ENCODE measurements around the gene SHISAL2A.

The SHISAL2A gene

DNA sequence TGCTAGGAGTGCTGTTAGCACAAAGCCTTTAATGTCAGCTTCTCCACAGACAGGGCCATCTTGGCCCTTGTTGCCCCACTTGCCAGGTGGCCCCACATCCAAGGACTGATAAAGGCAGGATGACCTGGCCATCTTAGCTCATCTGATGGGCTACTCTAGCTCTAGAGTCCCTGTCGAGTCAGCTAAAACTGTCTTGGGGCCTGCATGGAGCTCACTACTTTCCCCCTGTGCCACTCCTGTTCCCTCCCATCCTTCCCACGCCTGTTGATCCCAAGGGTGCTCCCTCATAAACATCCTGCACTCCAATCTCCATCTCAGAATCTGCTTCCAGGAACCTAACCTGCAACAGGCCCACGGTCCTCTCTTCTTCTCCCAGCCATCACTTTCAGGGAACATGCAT, 31.4 kb upstream of the SHISAL2A start:
- H3K4me3 ChIP-seq (ENCODE audit: low read length), result peak overlapping the region; percentile 43
- no peaks in the 10 kb centered on the region for H3K9me3 ChIP-seq (ENCODE audit: control insufficient read depth, low read length)
- H3K4me1 ChIP-seq (ENCODE audit: control insufficient read depth, insufficient read depth, low read length), result peaks cover 11% of the 10 kb centered on the region
- H3K9ac ChIP-seq (ENCODE audit: low read length), result peak overlapping the region; percentile 66
- no peaks in the 10 kb centered on the region for H3K36me3 ChIP-seq (ENCODE audit: control insufficient read depth, insufficient read depth, low read length)
- peaks cover 22% of the 10 kb centered on the region for H3K27me3 ChIP-seq (ENCODE audit: control insufficient read depth, insufficient read depth, low read length)

DNA sequence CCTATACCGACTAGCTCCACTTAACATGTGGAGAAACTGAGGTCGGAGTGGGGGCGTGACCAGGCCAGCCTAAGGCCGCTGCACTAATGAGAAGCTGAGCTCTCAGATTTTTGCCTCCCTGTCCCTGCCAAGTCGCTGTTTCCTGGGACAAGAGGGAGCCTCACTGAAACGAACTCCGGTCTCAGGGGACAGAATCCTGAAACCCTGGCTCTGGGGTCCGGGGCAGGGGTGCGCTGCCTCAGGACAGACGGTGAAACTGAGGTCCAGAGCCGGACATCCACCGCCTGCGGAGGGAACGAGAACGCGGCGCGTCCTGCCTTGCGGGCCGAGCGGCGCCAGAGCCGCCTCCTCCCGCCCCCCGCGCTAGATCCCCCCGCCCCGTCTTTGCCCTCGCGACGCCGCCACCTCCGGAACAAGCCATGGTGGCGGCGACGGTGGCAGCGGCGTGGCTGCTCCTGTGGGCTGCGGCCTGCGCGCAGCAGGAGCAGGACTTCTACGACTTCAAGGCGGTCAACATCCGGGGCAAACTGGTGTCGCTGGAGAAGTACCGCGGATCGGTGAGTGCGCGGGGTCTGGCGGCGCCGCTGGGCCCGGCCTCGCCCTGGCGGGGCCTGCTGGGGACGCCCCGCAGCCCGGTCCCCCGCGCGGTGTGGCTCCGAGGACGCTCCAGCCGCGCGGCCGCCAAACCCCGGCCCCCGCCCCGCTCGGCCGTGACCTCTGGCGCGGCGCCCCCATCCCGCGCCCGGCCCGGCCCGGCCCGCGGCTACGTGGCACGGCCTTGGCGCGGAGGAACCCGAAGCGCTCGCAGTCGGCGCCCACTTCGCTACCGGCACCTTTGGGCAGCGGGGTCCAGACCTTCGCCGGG, 30.7 kb upstream of the SHISAL2A start, which contains the start of gene GPX7:
Gene GPX7, plus strand, starts transcription at position 381 of the 865 bp plus-strand sequence. Its CDS starts 39 bp downstream, at position 420.
- Histone ChIP-seq H3K27me3 (ENCODE audit: control insufficient read depth, insufficient read depth, low read length) (peaks cover 22% of the 10 kb centered on the region), H3K4me3 (ENCODE audit: low read length) (peak within 1 kb of the TSS; percentile 43), H3K36me3 (ENCODE audit: control insufficient read depth, insufficient read depth, low read length) (no peaks in the 10 kb centered on the region), H3K9me3 (ENCODE audit: control insufficient read depth, low read length) (no peaks in the 10 kb centered on the region), H3K9ac (ENCODE audit: low read length) (peak within 1 kb of the TSS; percentile 66), H3K4me1 (ENCODE audit: control insufficient read depth, insufficient read depth, low read length) (peaks cover 11% of the 10 kb centered on the region)

DNA sequence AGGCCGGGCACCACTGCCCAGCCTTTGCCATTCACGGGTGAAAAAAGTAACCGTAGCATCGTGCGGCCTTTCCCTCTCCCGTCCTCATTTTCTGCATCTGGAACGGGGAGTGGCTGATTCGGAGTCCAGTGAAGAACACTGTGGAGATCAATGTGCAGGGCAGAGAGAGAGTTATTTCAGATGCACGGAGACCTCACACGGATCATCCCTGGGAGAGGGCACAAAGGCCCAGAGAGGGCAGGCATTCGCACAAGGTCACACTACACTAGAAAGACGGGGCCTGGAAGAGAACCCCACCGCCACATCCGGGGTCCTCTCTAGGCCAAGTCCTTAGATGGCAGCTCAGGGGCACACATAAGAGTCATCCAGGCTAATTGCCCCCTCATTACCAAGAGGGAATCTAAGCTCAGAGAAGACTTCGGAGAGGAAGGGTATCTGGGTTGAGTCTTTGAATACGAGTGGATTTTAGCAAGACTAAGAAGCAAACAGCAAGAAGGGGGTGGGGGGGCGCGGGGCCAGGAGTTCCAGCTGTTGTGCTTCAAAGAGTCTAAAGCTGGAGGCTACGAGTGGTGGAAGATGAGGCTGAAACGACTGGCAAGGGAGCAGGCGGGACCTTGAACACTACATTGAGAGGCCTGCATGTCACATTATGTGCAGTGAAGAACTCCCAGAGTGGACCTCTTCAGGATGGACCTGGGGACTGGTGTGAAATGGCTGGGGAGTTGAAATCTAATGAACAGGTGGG, 29.9 kb upstream of the SHISAL2A start:
- Histone ChIP-seq H3K9ac (ENCODE audit: low read length) (peak overlapping the region; percentile 62), H3K4me3 (ENCODE audit: low read length) (no peak overlapping the region), H3K27me3 (ENCODE audit: control insufficient read depth, insufficient read depth, low read length) (peaks cover 21% of the 10 kb centered on the region), H3K9me3 (ENCODE audit: control insufficient read depth, low read length) (no peaks in the 10 kb centered on the region), H3K36me3 (ENCODE audit: control insufficient read depth, insufficient read depth, low read length) (no peaks in the 10 kb centered on the region), H3K4me1 (ENCODE audit: control insufficient read depth, insufficient read depth, low read length) (peaks cover 11% of the 10 kb centered on the region)

DNA sequence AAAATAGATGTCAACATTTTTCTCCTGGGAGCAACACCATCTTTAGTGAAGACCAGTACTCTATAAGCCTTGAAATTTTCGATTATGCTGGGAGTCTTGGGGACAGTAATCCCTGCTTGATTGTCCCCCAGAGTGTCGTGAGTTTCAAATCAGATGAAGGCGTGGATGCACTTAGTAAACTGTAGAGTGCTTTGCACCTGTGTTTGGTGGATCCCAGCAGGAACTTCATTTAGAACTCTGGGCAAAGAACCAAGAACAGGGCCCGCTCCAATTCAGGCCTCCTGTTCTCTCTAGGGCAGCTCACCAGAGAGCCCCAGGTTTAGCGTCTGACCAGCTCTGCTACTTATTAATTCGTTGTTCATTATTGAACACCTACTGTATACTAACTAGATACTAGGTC, 29.3 kb upstream of the SHISAL2A start:
- Histone ChIP-seq H3K9ac (ENCODE audit: low read length) (no peak overlapping the region), H3K36me3 (ENCODE audit: control insufficient read depth, insufficient read depth, low read length) (no peaks in the 10 kb centered on the region), H3K27me3 (ENCODE audit: control insufficient read depth, insufficient read depth, low read length) (peaks cover 19% of the 10 kb centered on the region), H3K4me1 (ENCODE audit: control insufficient read depth, insufficient read depth, low read length) (peaks cover 11% of the 10 kb centered on the region), H3K9me3 (ENCODE audit: control insufficient read depth, low read length) (no peaks in the 10 kb centered on the region), H3K4me3 (ENCODE audit: low read length) (no peak overlapping the region)

DNA sequence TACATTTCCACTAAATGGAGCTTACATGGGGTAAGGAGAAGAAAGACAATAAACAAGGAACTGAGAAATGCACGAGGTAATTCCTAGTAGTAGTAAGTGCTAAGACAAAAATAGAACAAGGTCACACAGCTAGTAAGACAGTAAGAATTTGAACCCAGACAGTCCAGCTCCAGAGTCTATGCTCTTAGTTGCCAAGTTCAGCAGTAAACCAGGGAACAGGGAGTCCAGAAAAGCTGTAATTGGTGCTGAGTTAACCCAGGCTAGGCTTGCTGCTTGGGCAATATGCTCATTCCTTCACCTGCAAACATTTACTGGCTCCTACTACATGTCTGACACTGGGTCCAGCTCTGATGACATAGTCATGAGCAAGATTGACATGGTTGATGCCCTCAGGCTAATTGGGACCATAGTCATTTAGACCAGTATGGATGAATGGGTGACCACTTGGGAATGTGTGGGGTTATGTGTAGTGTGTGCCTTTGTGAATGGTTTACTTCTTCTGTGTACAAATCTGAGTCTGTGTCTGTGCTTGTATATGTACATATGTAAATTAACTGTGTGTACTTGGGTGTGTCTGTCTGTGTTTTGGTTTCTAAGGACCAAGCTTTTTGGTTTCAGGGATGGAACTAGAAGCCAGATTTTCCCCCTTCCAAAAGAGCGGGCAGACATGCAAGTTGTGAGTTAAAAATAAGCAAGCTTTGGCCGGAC, 28.8 kb upstream of the SHISAL2A start:
- no peaks in the 10 kb centered on the region for H3K9me3 ChIP-seq (ENCODE audit: control insufficient read depth, low read length)
- no peak overlapping the region for H3K9ac ChIP-seq (ENCODE audit: low read length)
- no peak overlapping the region for H3K4me3 ChIP-seq (ENCODE audit: low read length)
- H3K4me1 ChIP-seq (ENCODE audit: control insufficient read depth, insufficient read depth, low read length), result peaks cover 11% of the 10 kb centered on the region
- no peaks in the 10 kb centered on the region for H3K36me3 ChIP-seq (ENCODE audit: control insufficient read depth, insufficient read depth, low read length)
- H3K27me3 ChIP-seq (ENCODE audit: control insufficient read depth, insufficient read depth, low read length), result peaks cover 19% of the 10 kb centered on the region

DNA sequence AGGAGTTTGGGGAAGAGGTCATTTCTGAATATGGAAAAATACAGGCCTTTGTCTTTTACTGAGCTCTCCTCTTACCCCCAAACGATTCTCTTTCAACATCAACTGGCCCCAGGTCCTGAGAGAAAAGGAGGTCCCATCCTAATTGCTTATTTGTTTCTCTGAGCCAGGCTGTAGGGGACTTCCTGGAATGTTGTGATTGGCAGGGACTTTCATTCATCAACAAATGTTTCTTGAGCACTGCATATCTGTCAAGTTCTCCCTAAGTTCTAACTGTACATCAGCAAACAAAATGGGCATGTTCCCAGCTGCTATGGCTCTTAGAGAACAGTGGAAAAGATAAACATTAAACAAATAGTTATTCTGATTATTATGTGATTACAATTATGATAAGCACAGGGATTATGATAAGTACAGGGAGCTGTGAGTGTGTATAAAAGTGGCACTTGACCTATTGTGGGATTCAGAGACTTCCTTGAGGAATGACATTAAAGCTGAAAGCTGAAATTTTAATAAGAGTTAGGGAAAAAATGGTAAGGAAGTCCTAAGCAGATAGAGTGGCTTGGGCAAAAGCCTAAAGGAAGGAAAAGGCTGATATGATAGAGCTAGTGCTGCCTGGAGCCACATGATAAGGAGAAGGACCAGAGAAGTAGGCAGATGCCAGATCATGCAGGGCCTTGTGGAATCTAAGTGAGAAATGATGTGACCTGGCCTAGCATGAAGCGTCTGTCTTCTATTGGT, 19.2 kb upstream of the SHISAL2A start:
- H3K36me3 ChIP-seq (ENCODE audit: control insufficient read depth, insufficient read depth, low read length), result no peaks in the 10 kb centered on the region

DNA sequence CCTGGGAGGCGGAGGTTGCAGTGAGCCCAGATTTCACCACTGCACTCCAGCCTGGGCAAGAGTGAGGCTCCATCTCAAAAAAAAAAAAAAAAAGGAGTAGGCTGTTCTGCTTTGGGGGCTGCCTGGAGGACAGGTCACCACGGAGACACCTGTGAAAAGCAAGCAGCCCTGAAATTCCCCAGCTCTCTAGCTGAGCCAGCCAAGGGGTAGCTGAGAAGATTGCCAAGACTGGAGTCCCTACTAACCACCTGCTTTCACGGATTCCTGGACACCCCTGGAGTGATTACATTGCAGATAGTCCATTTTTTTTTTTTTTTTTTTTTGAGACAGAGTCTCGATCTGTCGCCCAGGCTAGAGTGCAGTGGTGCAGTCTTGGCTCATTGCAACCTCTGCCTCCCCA, 18.3 kb upstream of the SHISAL2A start:
- Histone ChIP-seq H3K4me3 (ENCODE audit: low read length) (no peak overlapping the region), H3K4me1 (ENCODE audit: control insufficient read depth, insufficient read depth, low read length) (peaks cover 9% of the 10 kb centered on the region), H3K27me3 (ENCODE audit: control insufficient read depth, insufficient read depth, low read length) (no peaks in the 10 kb centered on the region), H3K9me3 (ENCODE audit: control insufficient read depth, low read length) (no peaks in the 10 kb centered on the region), H3K9ac (ENCODE audit: low read length) (no peak overlapping the region), H3K36me3 (ENCODE audit: control insufficient read depth, insufficient read depth, low read length) (no peaks in the 10 kb centered on the region)

More for the DNA sequence above, 19.2 kb upstream of the SHISAL2A start:
- Histone ChIP-seq H3K9me3 (ENCODE audit: control insufficient read depth, low read length) (no peaks in the 10 kb centered on the region), H3K9ac (ENCODE audit: low read length) (no peak overlapping the region), H3K27me3 (ENCODE audit: control insufficient read depth, insufficient read depth, low read length) (no peaks in the 10 kb centered on the region), H3K4me3 (ENCODE audit: low read length) (no peak overlapping the region), H3K4me1 (ENCODE audit: control insufficient read depth, insufficient read depth, low read length) (peaks cover 9% of the 10 kb centered on the region)

DNA sequence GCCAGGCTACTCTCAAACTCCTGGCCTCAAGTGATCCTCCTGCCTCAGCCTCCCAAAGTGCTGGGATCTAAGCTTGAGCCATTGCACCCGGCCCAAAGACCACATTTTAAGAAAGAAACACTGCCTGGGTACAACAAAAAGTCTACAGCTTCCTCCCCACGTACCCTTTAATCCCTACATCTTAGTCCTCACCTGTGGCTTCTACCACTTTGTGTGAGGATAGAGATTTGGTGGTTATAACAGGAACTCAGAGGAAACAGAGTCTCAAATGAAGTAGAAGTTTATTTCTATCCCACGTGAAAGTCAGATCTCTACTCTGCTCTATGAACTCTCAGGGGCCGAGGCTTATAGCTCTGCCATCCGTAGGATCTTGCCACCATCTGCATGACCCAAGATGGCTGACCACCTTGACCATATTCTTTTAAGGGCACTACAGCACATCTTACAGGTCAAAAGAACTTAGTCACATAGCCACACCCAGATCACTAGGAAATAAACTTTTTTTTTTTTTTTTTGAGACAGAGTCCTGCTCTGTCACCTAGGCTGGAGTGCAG, 17.4 kb upstream of the SHISAL2A start:
- H3K9ac ChIP-seq (ENCODE audit: low read length), result no peak overlapping the region

DNA sequence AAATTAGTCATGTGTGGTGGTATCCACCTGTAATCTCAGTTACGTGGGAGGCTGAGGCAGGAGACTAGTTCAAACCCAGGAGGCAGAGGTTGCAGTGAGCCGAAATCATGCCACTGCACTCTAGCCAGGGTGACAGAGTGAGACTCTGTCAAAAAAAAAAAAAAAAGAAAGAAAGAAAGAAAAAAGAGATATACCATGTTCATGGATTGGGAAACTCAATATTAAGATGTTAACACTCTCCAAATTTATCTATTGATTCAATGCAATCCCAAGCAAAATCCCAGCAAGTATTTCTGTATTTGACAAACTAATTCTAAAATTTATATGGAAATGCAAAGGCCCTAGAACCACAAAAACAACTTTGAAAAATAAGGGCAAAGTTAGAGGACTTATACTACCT, 11.0 kb upstream of the SHISAL2A start:
- no peaks in the 10 kb centered on the region for H3K27me3 ChIP-seq (ENCODE audit: control insufficient read depth, insufficient read depth, low read length)
- no peaks in the 10 kb centered on the region for H3K36me3 ChIP-seq (ENCODE audit: control insufficient read depth, insufficient read depth, low read length)

More for the DNA sequence above, 17.4 kb upstream of the SHISAL2A start:
- Histone ChIP-seq H3K4me3 (ENCODE audit: low read length) (no peak overlapping the region), H3K27me3 (ENCODE audit: control insufficient read depth, insufficient read depth, low read length) (no peaks in the 10 kb centered on the region), H3K4me1 (ENCODE audit: control insufficient read depth, insufficient read depth, low read length) (peaks cover 9% of the 10 kb centered on the region), H3K9me3 (ENCODE audit: control insufficient read depth, low read length) (no peaks in the 10 kb centered on the region), H3K36me3 (ENCODE audit: control insufficient read depth, insufficient read depth, low read length) (no peaks in the 10 kb centered on the region)

DNA sequence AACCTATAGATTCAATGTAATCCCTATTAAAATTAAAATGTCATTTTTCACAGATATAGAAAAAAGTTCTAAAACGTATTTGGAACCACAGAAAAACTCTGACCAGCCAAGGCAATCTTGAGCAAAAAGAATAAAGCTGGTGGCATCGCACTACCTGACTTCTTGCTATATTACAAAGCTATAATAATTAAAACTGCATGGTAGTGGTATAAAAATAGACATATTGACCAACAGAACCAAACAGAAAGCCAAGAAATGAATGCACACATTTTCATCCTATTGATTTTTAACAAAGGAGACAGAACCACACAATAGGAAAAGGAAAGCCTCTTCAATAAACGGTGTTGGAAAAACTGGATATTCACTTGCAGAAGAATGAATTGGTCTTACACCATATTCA, 9.2 kb upstream of the SHISAL2A start:
- no peaks in the 10 kb centered on the region for H3K4me1 ChIP-seq (ENCODE audit: control insufficient read depth, insufficient read depth, low read length)
- no peak overlapping the region for H3K9ac ChIP-seq (ENCODE audit: low read length)
- no peak overlapping the region for H3K4me3 ChIP-seq (ENCODE audit: low read length)
- H3K9me3 ChIP-seq (ENCODE audit: control insufficient read depth, low read length), result no peaks in the 10 kb centered on the region
- H3K27me3 ChIP-seq (ENCODE audit: control insufficient read depth, insufficient read depth, low read length), result peaks cover 3% of the 10 kb centered on the region
- H3K36me3 ChIP-seq (ENCODE audit: control insufficient read depth, insufficient read depth, low read length), result no peaks in the 10 kb centered on the region

More for the DNA sequence above, 11.0 kb upstream of the SHISAL2A start:
- Histone ChIP-seq H3K9me3 (ENCODE audit: control insufficient read depth, low read length) (no peaks in the 10 kb centered on the region), H3K9ac (ENCODE audit: low read length) (no peak overlapping the region), H3K4me1 (ENCODE audit: control insufficient read depth, insufficient read depth, low read length) (no peaks in the 10 kb centered on the region), H3K4me3 (ENCODE audit: low read length) (no peak overlapping the region)

DNA sequence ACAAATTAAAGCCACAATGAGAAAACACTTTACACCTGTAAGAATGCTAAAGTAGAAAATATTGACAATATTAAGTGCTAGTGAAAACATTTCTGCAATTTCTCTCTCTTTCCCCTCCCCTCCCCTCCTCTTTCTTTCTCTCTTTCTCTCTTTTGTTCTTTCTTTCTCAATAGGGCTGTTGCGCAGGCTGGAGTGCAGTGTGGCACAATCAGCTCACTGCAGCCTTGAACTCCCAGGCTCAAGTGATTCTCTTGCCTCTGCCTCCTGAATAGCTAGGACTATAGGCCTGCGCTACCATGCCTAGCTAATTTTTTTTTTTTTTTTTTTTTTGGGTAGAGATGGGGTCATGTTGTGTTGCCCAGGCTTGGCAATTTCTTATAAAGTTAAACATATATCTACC, 5.9 kb upstream of the SHISAL2A start:
- no peaks in the 10 kb centered on the region for H3K4me1 ChIP-seq (ENCODE audit: control insufficient read depth, insufficient read depth, low read length)
- H3K36me3 ChIP-seq (ENCODE audit: control insufficient read depth, insufficient read depth, low read length), result no peaks in the 10 kb centered on the region
- H3K4me3 ChIP-seq (ENCODE audit: low read length), result no peak overlapping the region
- H3K9ac ChIP-seq (ENCODE audit: low read length), result no peak overlapping the region
- no peaks in the 10 kb centered on the region for H3K9me3 ChIP-seq (ENCODE audit: control insufficient read depth, low read length)
- peaks cover 16% of the 10 kb centered on the region for H3K27me3 ChIP-seq (ENCODE audit: control insufficient read depth, insufficient read depth, low read length)
